RWPE2 (cell line): ENCODE measurements around the gene MYO1D.
"Not testable (repeated sequence)": the region's sequence is repeated elsewhere in the genome, so short reads cannot be mapped to it uniquely, and the experiment has no call there.

ENCODE experiments used
- ATAC-seq: fragments of 200-7000 bp; cut with Tn5 transposase; 3 replicates; pipeline ENCODE4 v1.9.1; 2021; ENCODE audit warnings: low read depth
- DNase-seq: peaks from one replicate; pipeline ENCODE4 v3.0.0-alpha.2; 2020; ENCODE audit warnings: low spot score
- H3K27ac ChIP-seq: fragments of 450-650 bp; 2 replicates; pipeline ENCODE4 v1.5.1; 2017; ENCODE audit warnings: mild to moderate bottlenecking; ENCODE audit not compliant: poor library complexity, severe bottlenecking
- H3K27me3 ChIP-seq: fragments of 250-450 bp; sonication (Bioruptor Pico); 2 replicates; pipeline ENCODE4 v1.5.1; 2021; ENCODE audit warnings: mild to moderate bottlenecking, moderate library complexity; ENCODE audit not compliant: insufficient read depth, poor library complexity, severe bottlenecking
- H3K36me3 ChIP-seq: fragments of 250-450 bp; sonication (Bioruptor Pico); 2 replicates; pipeline ENCODE4 v1.5.1; 2020; ENCODE audit warnings: low read depth, mild to moderate bottlenecking, moderate library complexity
- H3K4me1 ChIP-seq: fragments of 250-450 bp; sonication (Bioruptor Pico); 2 replicates; pipeline ENCODE4 v1.5.1; 2021; ENCODE audit warnings: mild to moderate bottlenecking, moderate library complexity; ENCODE audit not compliant: insufficient read depth, poor library complexity, severe bottlenecking
- H3K4me3 ChIP-seq: fragments of 250-450 bp; sonication (Bioruptor Pico); 2 replicates; pipeline ENCODE4 v1.5.1; 2021; ENCODE audit warnings: mild to moderate bottlenecking, moderate library complexity; ENCODE audit not compliant: severe bottlenecking
- H3K9me3 ChIP-seq: fragments of 250-450 bp; sonication (Bioruptor Pico); 2 replicates; pipeline ENCODE4 v1.5.1; 2021; ENCODE audit warnings: mild to moderate bottlenecking, moderate library complexity; ENCODE audit not compliant: severe bottlenecking
- CTCF ChIP-seq: fragments of 450-650 bp; IDR thresholded peaks from one replicate; pipeline ENCODE4 v1.5.1; 2017; ENCODE audit warnings: mild to moderate bottlenecking, moderate library complexity; ENCODE audit not compliant: poor library complexity, severe bottlenecking

MYO1D gene

DNA sequence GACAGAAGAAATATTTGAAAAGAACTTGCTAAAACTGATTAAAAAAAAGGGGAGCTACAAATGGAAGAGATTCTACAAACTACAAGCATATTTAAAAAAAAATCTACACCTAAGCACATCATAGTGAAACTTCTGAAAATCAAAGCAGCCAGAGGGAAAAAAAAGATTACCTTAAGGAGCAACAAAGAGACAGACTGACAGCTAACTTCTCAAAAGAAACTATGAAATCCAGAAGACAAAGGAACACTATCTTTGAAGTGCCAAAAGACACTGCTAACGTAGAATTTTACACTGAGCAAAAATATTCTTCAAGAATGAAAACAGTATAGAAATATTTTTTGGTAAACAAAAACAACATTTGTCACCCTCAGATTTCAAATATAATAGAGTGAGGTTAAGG is 151.2 kb downstream of the MYO1D start:
- Histone ChIP-seq H3K4me3 (no peak overlapping the region), H3K4me1 (no peaks in the 10 kb centered on the region), H3K27ac (no peak overlapping the region), H3K9me3 (no peaks in the 10 kb centered on the region), H3K27me3 (no peaks in the 10 kb centered on the region), H3K36me3 (peaks cover 4% of the 10 kb centered on the region; the same call in 1 of the 2 replicates)
- DNase-seq (no peak), ATAC-seq (no peak)
- TF ChIP-seq CTCF, result no peak

GRCh38 chr17:32723310-32723955 is 153.5 kb downstream of the MYO1D start:
- H3K4me1 ChIP-seq, result no peaks in the 10 kb centered on the region
- DNase-seq (no peak), ATAC-seq (no peak)
- H3K27ac ChIP-seq, result no peak overlapping the region
- no peaks in the 10 kb centered on the region for H3K9me3 ChIP-seq
- no peak overlapping the region for H3K4me3 ChIP-seq
- no peak for TF ChIP-seq CTCF
- H3K27me3 ChIP-seq, result no peaks in the 10 kb centered on the region
- peaks cover 14% of the 10 kb centered on the region; the same call in 1 of the 2 replicates for H3K36me3 ChIP-seq

GRCh38 chr17:32722733-32723132 is 154.2 kb downstream of the MYO1D start:
- TF ChIP-seq CTCF, result no peak
- peaks cover 14% of the 10 kb centered on the region; the same call in 1 of the 2 replicates for H3K36me3 ChIP-seq
- H3K4me3 ChIP-seq, result no peak overlapping the region
- no peaks in the 10 kb centered on the region for H3K9me3 ChIP-seq
- H3K27me3 ChIP-seq, result no peaks in the 10 kb centered on the region
- no peaks in the 10 kb centered on the region for H3K4me1 ChIP-seq
- DNase-seq (no peak), ATAC-seq (no peak)
- no peak overlapping the region for H3K27ac ChIP-seq

DNA sequence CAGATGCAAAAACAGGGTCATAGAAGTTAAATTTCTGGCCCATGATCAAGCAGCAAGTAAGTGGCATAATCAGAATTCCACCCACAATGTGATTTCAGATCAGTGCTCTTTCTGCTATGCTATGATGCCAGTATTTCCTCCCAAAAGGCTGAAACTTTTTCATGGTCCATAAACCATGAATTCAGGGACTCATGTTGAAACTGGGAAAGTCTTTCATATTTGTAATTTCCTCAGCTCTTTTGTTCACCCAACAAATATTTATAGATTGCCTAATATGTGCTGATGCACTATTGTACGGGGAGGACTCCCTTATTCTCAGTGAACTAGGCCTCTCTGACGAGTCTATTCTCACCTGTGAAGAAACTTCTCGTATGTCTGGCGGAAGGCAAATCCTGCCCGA is 156.3 kb downstream of the MYO1D start:
- Histone ChIP-seq H3K27ac (no peak overlapping the region), H3K4me1 (no peaks in the 10 kb centered on the region), H3K9me3 (no peaks in the 10 kb centered on the region), H3K36me3 (peaks cover 14% of the 10 kb centered on the region; the same call in 1 of the 2 replicates), H3K27me3 (no peaks in the 10 kb centered on the region), H3K4me3 (no peak overlapping the region)
- ATAC-seq, result no peak
- no peak for TF ChIP-seq CTCF
- DNase-seq, result no peak

DNA sequence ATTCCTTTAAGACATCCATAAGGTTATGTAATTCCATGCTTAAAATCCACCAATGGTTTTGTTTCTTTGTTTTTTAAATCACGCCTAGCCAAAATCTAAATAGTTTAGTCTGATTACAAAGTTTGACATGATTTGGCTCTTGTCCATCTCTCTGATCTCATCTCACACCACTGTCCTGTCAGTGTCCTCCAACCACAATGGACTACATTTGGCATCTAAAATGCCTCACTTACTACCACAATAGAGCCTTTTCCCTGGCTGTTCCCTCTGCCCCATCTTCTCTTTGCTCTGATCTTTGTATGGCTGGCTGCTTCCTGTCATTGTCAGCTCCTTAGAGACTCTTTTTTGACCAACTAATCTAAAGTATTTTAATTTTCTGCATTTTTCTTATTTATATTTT is 157.2 kb downstream of the MYO1D start:
- no peaks in the 10 kb centered on the region for H3K27me3 ChIP-seq
- DNase-seq, result no peak
- TF ChIP-seq CTCF, result no peak
- ATAC-seq, result no peak
- no peaks in the 10 kb centered on the region for H3K4me1 ChIP-seq
- no peak overlapping the region for H3K27ac ChIP-seq
- H3K9me3 ChIP-seq, result no peaks in the 10 kb centered on the region
- H3K4me3 ChIP-seq, result no peak overlapping the region
- peaks cover 14% of the 10 kb centered on the region; the same call in 1 of the 2 replicates for H3K36me3 ChIP-seq

- not testable (repeated sequence) for H3K27me3 ChIP-seq, DNase-seq, ATAC-seq, H3K27ac ChIP-seq, H3K4me1 ChIP-seq, H3K4me3 ChIP-seq, H3K9me3 ChIP-seq
- peaks cover 20% of the 10 kb centered on the region for H3K36me3 ChIP-seq
These were observed 162.0 kb downstream of the MYO1D start for GRCh38 chr17:32714922-32715321.

DNA sequence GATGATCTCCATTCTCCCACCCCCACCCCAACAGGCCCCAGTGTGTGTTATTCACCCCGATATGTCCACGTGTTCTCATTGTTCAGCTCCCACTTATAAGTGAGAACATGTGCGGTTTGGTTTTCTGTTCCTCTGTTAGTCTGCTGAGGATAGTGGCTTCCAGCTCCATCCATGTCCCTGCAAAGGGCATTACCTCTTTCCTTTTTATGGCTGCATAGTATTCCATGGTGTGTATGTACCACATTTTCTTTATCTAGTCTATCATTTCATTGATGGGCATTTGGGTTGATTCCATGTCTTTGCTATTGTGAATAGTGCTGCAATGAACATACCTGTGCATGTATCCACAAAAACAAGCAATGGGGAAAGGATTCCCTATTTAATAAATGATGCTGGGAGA is 162.7 kb downstream of the MYO1D start:
- H3K4me3 ChIP-seq, ATAC-seq, H3K4me1 ChIP-seq, DNase-seq, H3K9me3 ChIP-seq, H3K27me3 ChIP-seq, H3K27ac ChIP-seq: not testable (repeated sequence)
- peaks cover 17% of the 10 kb centered on the region for H3K36me3 ChIP-seq
